NCI-H1694 treated with DMSO at 0.1 percent for 48 hours (cell line): ENCODE measurements around the gene SHISA3.
"Not testable (repeated sequence)": the region's sequence is repeated elsewhere in the genome, so short reads cannot be mapped to it uniquely, and the experiment has no call there.

Experiments used
- DNase-seq: peaks from one replicate; lab custom pipeline; 2025; lab: John Stamatoyannopoulos, UW

SHISA3 gene

GRCh38 chr4:42396752-42397634, at the start of gene SHISA3:
TSS of gene SHISA3 (plus strand) at chr4:42397488. CDS start at chr4:42398057, 569 bp downstream.
- no peak for DNase-seq

DNA sequence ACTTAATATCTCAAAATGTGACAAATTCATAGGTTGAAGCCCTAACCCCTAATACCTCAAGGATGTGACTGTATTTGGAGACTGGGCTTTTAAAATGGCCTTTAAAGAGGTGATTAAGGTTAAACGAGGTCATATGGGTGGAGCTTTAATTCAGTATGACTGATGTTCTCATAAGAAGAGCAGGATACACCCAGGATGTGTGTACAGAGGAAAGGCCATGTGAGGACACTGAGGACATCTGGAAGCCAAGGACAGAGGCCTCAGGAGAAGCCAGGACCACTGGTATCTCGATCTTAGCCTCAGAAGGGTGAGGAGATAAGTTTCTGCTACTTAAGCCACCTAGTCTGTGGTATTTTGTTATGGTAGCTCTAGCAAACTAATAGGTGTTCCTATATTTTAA, 49.0 kb upstream of the SHISA3 start:
- no peak for DNase-seq

DNA sequence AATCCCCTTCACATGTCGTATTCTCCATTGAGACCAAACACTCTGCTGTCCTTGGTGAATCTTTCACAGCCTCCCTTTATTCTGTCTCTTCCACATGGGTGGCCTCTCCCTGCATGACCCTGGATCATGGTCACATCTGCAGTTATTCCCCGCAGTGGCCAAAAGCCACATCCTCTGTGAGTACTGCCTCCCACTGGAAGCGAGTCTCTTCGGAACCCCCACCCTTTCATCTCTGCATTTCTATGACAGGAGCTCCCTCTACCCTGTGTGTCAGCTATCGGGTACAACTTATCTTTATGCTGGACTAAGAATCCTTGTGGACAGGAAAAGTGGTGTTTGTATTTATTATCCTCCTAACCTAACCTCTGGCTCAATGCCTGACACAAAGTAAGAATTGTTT, 48.6 kb upstream of the SHISA3 start:
- DNase-seq = no peak

- no peak for DNase-seq
These were observed 46.6 kb upstream of the SHISA3 start for GRCh38 chr4:42350611-42351182.

DNA sequence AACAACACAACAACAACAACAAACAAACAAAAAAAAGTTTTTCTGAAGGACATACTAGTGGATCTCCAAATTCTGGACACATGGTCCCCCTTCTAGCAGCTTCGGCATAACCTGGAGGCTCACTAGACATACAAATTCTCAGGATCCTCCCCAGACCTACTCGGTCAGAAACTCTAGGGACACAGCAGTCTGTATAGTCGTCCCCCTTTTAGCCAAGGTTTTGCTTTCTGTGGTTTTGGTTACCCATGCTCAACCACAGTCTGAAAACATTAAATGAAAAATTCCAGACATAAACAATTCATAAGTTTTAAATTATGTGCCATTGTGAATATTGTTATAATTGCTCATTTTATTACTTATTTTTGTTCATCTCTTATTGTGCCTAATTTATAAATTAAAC, 45.2 kb upstream of the SHISA3 start:
- no peak for DNase-seq

GRCh38 chr4:42357325-42357724, 40.0 kb upstream of the SHISA3 start:
- DNase-seq = no peak

DNA sequence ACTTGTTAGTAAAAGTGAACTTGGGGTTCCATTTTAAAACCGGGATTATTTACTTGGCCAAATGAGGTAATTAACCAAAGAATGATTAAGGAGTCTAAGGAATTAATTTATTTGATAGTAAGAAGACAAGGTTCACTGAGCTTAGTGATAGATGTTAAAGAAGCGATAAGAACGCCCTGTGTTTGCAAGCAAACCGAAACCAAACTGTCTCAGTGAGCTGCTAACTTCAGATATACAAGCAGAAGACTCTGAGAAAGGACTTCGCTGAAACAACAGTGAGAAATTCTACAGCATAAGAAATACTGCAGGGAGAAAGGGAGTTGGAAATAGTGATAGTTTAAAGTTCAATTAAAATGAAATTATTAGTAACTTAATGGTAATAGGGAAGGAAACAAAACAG, 37.6 kb upstream of the SHISA3 start:
- no peak for DNase-seq

DNA sequence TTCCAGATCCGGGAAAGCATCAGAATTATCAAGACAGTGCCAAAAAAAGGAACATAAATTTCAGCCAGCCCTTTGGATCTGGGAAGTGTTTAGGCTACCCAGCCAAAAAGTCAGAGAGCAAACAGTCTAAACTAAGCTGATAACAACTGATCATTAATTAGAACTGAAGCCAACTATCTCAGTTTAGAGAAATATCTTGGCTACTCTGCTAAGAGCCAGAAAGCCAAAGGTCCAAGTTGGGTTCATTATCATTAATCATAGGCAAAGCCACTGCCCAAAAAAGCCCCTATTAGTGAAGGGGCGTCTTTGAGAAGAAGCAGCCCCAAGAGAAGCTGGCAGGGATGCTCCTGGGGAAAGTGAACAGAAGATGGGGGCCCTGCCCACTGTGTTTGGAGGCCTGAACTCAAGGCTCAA, 37.0 kb upstream of the SHISA3 start:
- DNase-seq = no peak

DNA sequence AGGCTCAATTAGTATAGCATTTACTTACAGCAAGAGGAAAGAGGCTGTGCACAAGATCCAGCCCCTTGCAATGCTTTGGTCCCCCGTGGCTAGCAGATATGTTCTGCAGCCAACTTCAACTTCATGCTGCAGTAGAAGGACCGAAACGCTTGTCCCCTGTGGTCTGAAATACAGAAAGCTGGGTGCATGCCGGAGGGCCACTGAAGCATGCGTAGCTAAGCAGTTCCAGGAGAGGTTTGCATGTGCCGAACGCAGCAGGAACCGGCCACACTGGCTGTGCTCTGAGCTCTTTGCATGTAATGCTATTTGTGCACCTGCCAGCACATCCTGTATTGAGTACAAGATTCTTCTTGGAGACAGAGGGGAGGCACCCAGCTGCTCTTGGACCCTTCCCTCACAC, 35.8 kb upstream of the SHISA3 start:
- no peak for DNase-seq

GRCh38 chr4:42362591-42362990, 34.7 kb upstream of the SHISA3 start:
- DNase-seq = no peak

GRCh38 chr4:42363614-42364013, 33.7 kb upstream of the SHISA3 start:
- no peak for DNase-seq

- DNase-seq = no peak
These were observed 32.8 kb upstream of the SHISA3 start for GRCh38 chr4:42364266-42365053.

GRCh38 chr4:42366959-42367358, 30.3 kb upstream of the SHISA3 start:
- DNase-seq = no peak

- DNase-seq = no peak
These were observed 27.8 kb upstream of the SHISA3 start for GRCh38 chr4:42369489-42369888.

- peak; percentile 32 for DNase-seq
These were observed 25.7 kb upstream of the SHISA3 start for GRCh38 chr4:42371305-42372252.

DNA sequence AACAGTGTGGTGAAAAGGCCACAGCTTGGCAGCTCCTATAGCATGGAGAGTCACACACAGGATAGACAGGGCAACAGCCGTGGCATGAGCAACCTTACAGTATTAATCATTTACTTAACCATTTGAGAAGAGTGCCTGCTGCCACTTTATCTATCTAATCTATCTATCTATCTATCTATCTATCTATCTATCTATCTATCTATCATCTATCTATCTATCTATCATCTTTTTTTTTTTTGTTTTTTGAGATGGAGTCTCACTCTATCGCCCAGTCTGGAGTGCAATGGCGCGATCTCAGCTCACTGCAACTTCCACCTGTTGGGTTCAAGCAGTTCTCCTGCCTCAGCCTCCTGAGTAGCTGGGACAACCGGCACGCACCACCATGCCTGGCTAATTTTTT, 25.0 kb upstream of the SHISA3 start:
- not testable (repeated sequence) for DNase-seq

- no peak for DNase-seq
These were observed 19.8 kb upstream of the SHISA3 start for GRCh38 chr4:42377497-42377896.

DNA sequence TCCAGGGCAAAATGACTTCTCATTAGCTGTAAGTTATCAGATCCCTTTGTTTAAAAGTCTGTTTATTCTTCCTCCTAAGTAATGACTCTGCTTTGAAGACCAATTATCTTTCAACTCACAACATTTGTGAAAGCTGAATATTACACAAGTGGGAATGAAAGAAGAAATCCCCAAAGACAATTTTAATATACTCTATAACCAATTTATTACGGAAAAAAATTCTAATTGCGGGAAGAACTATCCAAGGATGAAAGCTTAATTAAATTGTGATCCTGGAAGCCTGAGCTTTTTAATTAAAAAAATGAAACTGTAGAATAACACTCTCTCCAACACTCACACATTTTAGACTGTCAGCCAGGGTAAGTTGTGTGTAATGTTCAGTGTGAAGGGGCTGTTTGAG, 15.6 kb upstream of the SHISA3 start:
- no peak for DNase-seq

DNA sequence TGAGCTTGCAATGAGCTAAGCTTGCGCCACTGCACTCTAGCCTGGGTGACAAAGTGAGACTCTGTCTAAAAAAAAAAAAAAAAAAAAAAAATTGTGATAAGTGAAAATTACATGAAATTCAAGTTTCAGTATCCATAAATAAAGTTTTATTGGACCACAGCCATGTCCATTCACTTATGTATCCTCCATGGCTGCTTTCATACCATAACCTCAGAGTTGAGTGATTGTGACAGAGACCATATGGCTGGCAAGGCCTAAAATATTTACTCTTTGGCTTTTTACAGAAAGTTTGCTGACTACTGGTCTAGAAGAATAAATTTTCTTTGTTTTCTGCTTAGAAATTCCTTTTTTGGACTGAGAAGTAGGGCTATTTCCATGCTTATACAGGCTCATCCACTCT, 11.8 kb upstream of the SHISA3 start:
- no peak for DNase-seq

GRCh38 chr4:42390622-42391354, 6.5 kb upstream of the SHISA3 start:
- DNase-seq = no peak

DNA sequence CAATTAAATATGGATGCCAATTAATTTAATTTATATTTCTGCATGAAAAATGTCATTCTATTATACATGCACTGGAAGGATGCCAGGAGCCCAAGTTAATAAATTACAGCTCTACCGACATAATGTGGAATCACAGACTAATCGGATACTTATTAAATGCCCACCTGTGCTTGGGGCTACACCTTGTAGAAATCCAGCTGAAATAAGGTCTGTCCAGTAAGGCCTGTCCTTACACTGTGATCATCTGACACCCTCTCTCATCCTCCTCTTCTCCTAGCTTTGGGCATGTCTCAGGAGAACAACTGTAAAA, 6.0 kb upstream of the SHISA3 start:
- no peak for DNase-seq
